HepG2 (cell line): Measurements from ENCODE around the gene ABCG1. TPM values are rescaled to one million over a fixed set of nuclear protein-coding genes. Genes with fewer than 3 reads are reported as not detected.

Experiments used
- ATAC-seq: fragments of 200-7000 bp; cut with Tn5 transposase; 3 replicates; pipeline ENCODE4 v1.9.1; 2020; ENCODE audit warnings: mild to moderate bottlenecking, moderate library complexity
- BruUV-seq: library from RNA; stranded (reverse); fragments of 400-500 nt; replicated peaks from 2 replicates; lab custom pipeline; 2021; lab: Mats Ljungman, UMichigan
- CTCF ChIA-PET: fragments of 300-600 bp; formaldehyde crosslinking; extraction: SDS; loops from one replicate; lab custom pipeline; 2021; ENCODE audit warnings: low total read pairs, inconsistent platforms, low intra/inter-chr PET ratio; lab: Yijun Ruan, JAX
- POLR2A ChIA-PET: fragments of 350-600 bp; sonication (Branson Sonifier 250); formaldehyde crosslinking; loops from one replicate; lab custom pipeline; 2020; ENCODE audit warnings: antibody characterized with exemption, inconsistent platforms; lab: Yijun Ruan, JAX
- DNase-seq: peaks from one replicate; pipeline ENCODE4 v3.0.0-alpha.2; 2015; ENCODE audit warnings: low spot score
- FAIRE-seq: peaks from 3 replicates; lab custom pipeline; 2011; peaks lifted over from hg19 to GRCh38; lab: Jason Lieb, UNC
- H2AFZ ChIP-seq: one replicate; pipeline ENCODE4 v1.6.1; 2011; ENCODE audit warnings: low read length, inconsistent platforms
- H3K27ac ChIP-seq: fragments of 300-600 bp; 3 replicates; pipeline ENCODE4 v1.8.0; 2011; ENCODE audit warnings: mixed run types, mild to moderate bottlenecking, mixed read lengths, low read length, inconsistent platforms; ENCODE audit not compliant: insufficient read depth; ENCODE audit errors: extremely low read length
- H3K27me3 ChIP-seq, 2 experiments: fragments of 200-600 bp in 1 of 2; 2 replicates in 1 of 2; 3 replicates in 1 of 2; pipeline versions ENCODE4 v1.6.0 to v1.8.0; 2011; ENCODE audit warnings: low read length in 2 of 2, mild to moderate bottlenecking in 2 of 2, moderate library complexity in 2 of 2, inconsistent platforms in 1 of 2; ENCODE audit not compliant: insufficient read depth in 2 of 2, control insufficient read depth in 1 of 2
- H3K36me3 ChIP-seq, 2 experiments: fragments of 200-600 bp in 1 of 2; replicated peaks in 1 of 2; 2 replicates in 1 of 2; 3 replicates in 1 of 2; pipeline versions ENCODE4 v1.5.1 to v1.8.0; 2011; ENCODE audit warnings: low read length in 2 of 2, inconsistent platforms in 1 of 2; ENCODE audit not compliant: insufficient read depth in 2 of 2, control insufficient read depth in 1 of 2
- H3K4me1 ChIP-seq: 2 replicates; pipeline ENCODE4 v1.5.1; 2012; ENCODE audit warnings: low read length, inconsistent platforms; ENCODE audit not compliant: insufficient read depth
- H3K4me2 ChIP-seq: 2 replicates; pipeline ENCODE4 v1.6.0; 2011; ENCODE audit warnings: low read depth, low read length, inconsistent platforms
- H3K4me3 ChIP-seq, 3 experiments: fragments of 200-600 bp in 1 of 3; sonication (generic), shearing (Covaris generic) in 1 of 3; replicated peaks in 1 of 3; 2 replicates each; pipeline ENCODE4 v1.5.1; 2011 to 2016; ENCODE audit warnings: low read length in 3 of 3, inconsistent platforms in 2 of 3, low read depth in 2 of 3, mild to moderate bottlenecking in 2 of 3, control low read depth in 1 of 3, mixed read lengths in 1 of 3; ENCODE audit not compliant: insufficient read depth in 1 of 3
- H3K79me2 ChIP-seq: one replicate; pipeline ENCODE4 v1.6.1; 2011; ENCODE audit warnings: low read length, inconsistent platforms; ENCODE audit not compliant: insufficient read depth
- H3K9ac ChIP-seq: 2 replicates; pipeline ENCODE4 v1.6.0; 2011; ENCODE audit warnings: mild to moderate bottlenecking, low read depth, low read length, inconsistent platforms; ENCODE audit not compliant: insufficient read depth
- H3K9me3 ChIP-seq: 2 replicates; pipeline ENCODE4 v1.5.1; 2012; ENCODE audit warnings: mild to moderate bottlenecking, low read length
- H4K20me1 ChIP-seq: 2 replicates; pipeline ENCODE4 v1.6.0; 2011; ENCODE audit warnings: inconsistent platforms, mild to moderate bottlenecking, low read length, moderate library complexity; ENCODE audit not compliant: insufficient read depth
- ARID2 ChIP-seq: sonication (generic); formaldehyde crosslinking; IDR thresholded peaks from 2 replicates; pipeline ENCODE4 v1.8.1; 2022; ENCODE audit warnings: mild to moderate bottlenecking, missing genetic modification reagents, borderline replicate concordance
- CHD2 ChIP-seq: IDR thresholded peaks from 2 replicates; pipeline ENCODE4 v1.6.1; 2011; ENCODE audit warnings: low read depth, low read length, improper control_type of control experiment
- FOXK2 ChIP-seq: fragments of 450-650 bp; IDR thresholded peaks from 2 replicates; pipeline ENCODE4 v1.6.1; 2016
- POLR2A ChIP-seq, 2 experiments: IDR thresholded peaks; 2 replicates each; pipeline ENCODE4 v1.6.1; 2011; ENCODE audit warnings: low read depth in 2 of 2, low read length in 2 of 2, mild to moderate bottlenecking in 1 of 2, moderate library complexity in 1 of 2; ENCODE audit not compliant: insufficient read depth in 1 of 2
- PRDM15 ChIP-seq: sonication (generic); formaldehyde crosslinking; IDR thresholded peaks from 2 replicates; pipeline ENCODE4 v1.4.0; 2020; ENCODE audit warnings: missing genetic modification reagents
- RELA ChIP-seq: sonication (generic); formaldehyde crosslinking; IDR thresholded peaks from 2 replicates; pipeline ENCODE4 v1.4.0; 2020; ENCODE audit warnings: missing genetic modification reagents
- TERF1 ChIP-seq: sonication (generic); formaldehyde crosslinking; IDR thresholded peaks from 2 replicates; pipeline ENCODE4 v1.8.0; 2022; ENCODE audit warnings: mild to moderate bottlenecking, missing genetic modification reagents, moderate library complexity
- TGIF2 ChIP-seq: IDR thresholded peaks from 2 replicates; pipeline ENCODE4 v1.6.1; 2016; ENCODE audit warnings: control low read depth, missing compliant biosample characterization
- ZFP36L2 ChIP-seq: sonication (generic); formaldehyde crosslinking; IDR thresholded peaks from 2 replicates; pipeline ENCODE4 v1.4.0; 2020; ENCODE audit warnings: missing genetic modification reagents
- ZNF160 ChIP-seq: sonication (generic); formaldehyde crosslinking; IDR thresholded peaks from 2 replicates; pipeline ENCODE4 v1.8.0; 2022; ENCODE audit warnings: mild to moderate bottlenecking, inconsistent platforms, missing genetic modification reagents
- ZNF180 ChIP-seq: sonication (generic); formaldehyde crosslinking; IDR thresholded peaks from 2 replicates; pipeline ENCODE4 v1.4.0; 2020; ENCODE audit warnings: low read depth, missing genetic modification reagents, borderline replicate concordance
- ZNF24 ChIP-seq: fragments of 450-650 bp; IDR thresholded peaks from 2 replicates; pipeline ENCODE4 v1.6.1; 2017; ENCODE audit warnings: antibody characterized with exemption, mild to moderate bottlenecking
- ZNF263 ChIP-seq: sonication (generic); formaldehyde crosslinking; IDR thresholded peaks from 2 replicates; pipeline ENCODE4 v1.4.0; 2020; ENCODE audit warnings: missing genetic modification reagents
- ZNF264 ChIP-seq: sonication (generic); formaldehyde crosslinking; IDR thresholded peaks from 2 replicates; pipeline ENCODE4 v1.4.0; 2020; ENCODE audit warnings: missing genetic modification reagents
- ZNF850 ChIP-seq: sonication (generic); formaldehyde crosslinking; conservative IDR thresholded peaks from 2 replicates; pipeline ENCODE4 v1.9.0; 2021; ENCODE audit warnings: mild to moderate bottlenecking, missing genetic modification reagents
- whole genome bisulfite sequencing: methylation state at CpG from one replicate; pipeline ENCODE4 v1.1.6; 2017; ENCODE audit warnings: low lambda C conversion rate; 5-methylcytosine and 5-hydroxymethylcytosine counted together
- in situ Hi-C: cut with HindIII; loops from 2 replicates; pipeline ENCODE4 v1.10.0; 2017; ENCODE audit warnings: low pct_unique_long_range_greater_than_20kb; ENCODE audit not compliant: extremely low pct_ligation_motif_present
- intact Hi-C: fragments of 100-400 bp; cut with micrococcal nuclease; formaldehyde crosslinking; loops from one replicate; pipeline ENCODE4 v1.10.0; 2022; ENCODE audit not compliant: unreplicated experiment
- polyA plus RNA-seq, 8 experiments: library from polyadenylated mRNA; depleted of rRNA in 3 of 8; stranded (reverse) in 7 of 8; unstranded in 1 of 8; fragments of >200 nt; fragmentation: Illumina TruSeq in 4 of 8; extraction: Trizol in 4 of 8; gene quantifications; 2 replicates each; pipeline versions ENCODE4 v1.2.1 to v1.2.3, GENCODE V29; 2011 to 2016; ENCODE audit warnings: low read depth in 4 of 8, missing spikeins in 1 of 8, mixed read lengths in 1 of 8; ENCODE audit not compliant: insufficient read depth in 1 of 8
- total RNA-seq, 5 experiments: library from RNA; depleted of rRNA; stranded (reverse); fragments of >200 nt; fragmentation: Illumina TruSeq; extraction: Trizol; gene quantifications; 2 replicates each; pipeline ENCODE4 v1.2.3, GENCODE V29; 2016; ENCODE audit warnings: low read depth in 1 of 5
- TF ChIP-seq, protein P1 (sequence below): sonication (generic); formaldehyde crosslinking; IDR thresholded peaks from 2 replicates; pipeline ENCODE4 v1.5.0; 2020; ENCODE audit warnings: mild to moderate bottlenecking, missing genetic modification reagents, borderline replicate concordance

The ABCG1 gene
- total and polyA plus RNA-seq, 2 of the 13 experiments (the other 11 are each of a cell fraction or from before 2014, with no cell fraction given): 0.04 TPM; not detected in 1

DNA sequence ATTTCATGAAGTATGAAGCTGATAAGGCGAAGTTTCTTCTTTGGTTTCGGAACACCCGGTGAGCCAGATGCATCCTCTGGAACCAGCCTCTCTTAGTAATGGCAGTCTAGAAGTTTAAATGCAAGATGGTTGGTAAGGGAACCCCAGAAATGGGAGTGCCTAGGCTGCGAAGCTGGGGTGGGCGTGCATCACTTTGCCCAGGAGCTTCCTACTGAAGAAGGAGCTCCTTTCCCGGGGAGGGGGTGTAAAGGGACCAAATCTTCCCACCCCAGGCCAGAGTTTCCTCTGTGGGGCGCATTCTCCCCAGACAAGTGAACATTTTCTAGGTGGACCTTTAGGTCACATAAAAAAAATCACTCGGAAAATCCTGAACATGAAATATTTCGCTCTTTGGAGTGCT lies 127.5 kb downstream of the ABCG1 start:
- Histone ChIP-seq H3K4me1 (peaks cover 14% of the 10 kb centered on the region), H2AFZ (no peak overlapping the region), H3K9me3 (no peaks in the 10 kb centered on the region), H3K4me3 (no peak overlapping the region), H3K4me2 (no peak overlapping the region), H3K79me2 (no peaks in the 10 kb centered on the region), H4K20me1 (no peaks in the 10 kb centered on the region), H3K36me3 (no peaks in the 10 kb centered on the region), H3K9ac (no peak overlapping the region), H3K27me3 (peaks cover 0 to 18% of the 10 kb centered on the region in 2 experiments; a peak in 2 of 5 replicates), H3K27ac (no peak overlapping the region)
- DNase-seq: no peak
- ATAC-seq: no peak
- FAIRE-seq: no peak
- ChIA-PET POLR2A (no interaction called here), CTCF (no interaction called here)
- WGBS: 51% methylated on average over 9 of the region's 9 CpGs
- TF ChIP-seq, protein P1, sequence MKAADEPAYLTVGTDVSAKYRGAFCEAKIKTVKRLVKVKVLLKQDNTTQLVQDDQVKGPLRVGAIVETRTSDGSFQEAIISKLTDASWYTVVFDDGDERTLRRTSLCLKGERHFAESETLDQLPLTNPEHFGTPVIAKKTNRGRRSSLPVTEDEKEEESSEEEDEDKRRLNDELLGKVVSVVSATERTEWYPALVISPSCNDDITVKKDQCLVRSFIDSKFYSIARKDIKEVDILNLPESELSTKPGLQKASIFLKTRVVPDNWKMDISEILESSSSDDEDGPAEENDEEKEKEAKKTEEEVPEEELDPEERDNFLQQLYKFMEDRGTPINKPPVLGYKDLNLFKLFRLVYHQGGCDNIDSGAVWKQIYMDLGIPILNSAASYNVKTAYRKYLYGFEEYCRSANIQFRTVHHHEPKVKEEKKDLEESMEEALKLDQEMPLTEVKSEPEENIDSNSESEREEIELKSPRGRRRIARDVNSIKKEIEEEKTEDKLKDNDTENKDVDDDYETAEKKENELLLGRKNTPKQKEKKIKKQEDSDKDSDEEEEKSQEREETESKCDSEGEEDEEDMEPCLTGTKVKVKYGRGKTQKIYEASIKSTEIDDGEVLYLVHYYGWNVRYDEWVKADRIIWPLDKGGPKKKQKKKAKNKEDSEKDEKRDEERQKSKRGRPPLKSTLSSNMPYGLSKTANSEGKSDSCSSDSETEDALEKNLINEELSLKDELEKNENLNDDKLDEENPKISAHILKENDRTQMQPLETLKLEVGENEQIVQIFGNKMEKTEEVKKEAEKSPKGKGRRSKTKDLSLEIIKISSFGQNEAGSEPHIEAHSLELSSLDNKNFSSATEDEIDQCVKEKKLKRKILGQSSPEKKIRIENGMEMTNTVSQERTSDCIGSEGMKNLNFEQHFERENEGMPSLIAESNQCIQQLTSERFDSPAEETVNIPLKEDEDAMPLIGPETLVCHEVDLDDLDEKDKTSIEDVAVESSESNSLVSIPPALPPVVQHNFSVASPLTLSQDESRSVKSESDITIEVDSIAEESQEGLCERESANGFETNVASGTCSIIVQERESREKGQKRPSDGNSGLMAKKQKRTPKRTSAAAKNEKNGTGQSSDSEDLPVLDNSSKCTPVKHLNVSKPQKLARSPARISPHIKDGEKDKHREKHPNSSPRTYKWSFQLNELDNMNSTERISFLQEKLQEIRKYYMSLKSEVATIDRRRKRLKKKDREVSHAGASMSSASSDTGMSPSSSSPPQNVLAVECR (CRISPR knock-in tag): no peak
- no peak for TF ChIP-seq ZNF850 (CRISPR knock-in tag)
- TF ChIP-seq PRDM15 (CRISPR knock-in tag): no peak
- TF ChIP-seq FOXK2: no peak
- no peak for TF ChIP-seq CHD2
- TF ChIP-seq ZNF160 (CRISPR knock-in tag): no peak
- TF ChIP-seq RELA (CRISPR knock-in tag): no peak
- no peak for TF ChIP-seq ZNF180 (CRISPR knock-in tag)
- TF ChIP-seq ZNF263 (CRISPR knock-in tag): no peak
- TF ChIP-seq ARID2 (CRISPR knock-in tag): no peak
- TF ChIP-seq ZNF24: no peak
- TF ChIP-seq ZNF264 (CRISPR knock-in tag): no peak
- TF ChIP-seq TGIF2 (CRISPR knock-in tag): no peak
- no peak for TF ChIP-seq TERF1 (CRISPR knock-in tag)
- TF ChIP-seq POLR2A (IDR thresholded peaks at IDR 0.05; ENCODE audit: insufficient read depth in 1 of 2, low read depth in 2 of 2, low read length in 2 of 2): no peak
- no peak for TF ChIP-seq ZFP36L2 (CRISPR knock-in tag)
- intact Hi-C loops (no loop called here), in situ Hi-C loops (no loop called here)
- no TSS peak for BruUV-seq
